Omental fat pad (tissue), 4 donors: Measurements from ENCODE around the gene SARNP. TPM values are rescaled to one million over a fixed set of nuclear protein-coding genes. Genes with fewer than 3 reads are reported as not detected.

ENCODE experiments used
- ATAC-seq: fragments of 150-250 bp; one replicate; pipeline ENCODE4 v1.9.1; 2016; ENCODE audit warnings: mild to moderate bottlenecking, moderate library complexity; ENCODE audit not compliant: low FRiP score
- DNase-seq: peaks from one replicate; pipeline ENCODE4 v3.0.0-alpha.2; 2019; ENCODE audit warnings: low spot score
- total RNA-seq, 4 donors: library from RNA; depleted of rRNA; stranded (reverse); fragments of >200 nt; gene quantifications; one replicate each; pipeline ENCODE4 v1.1.0, GENCODE V29; 2016
- TF ChIP-seq, protein P1 (sequence below), 3 donors: fragments of 450-650 bp; IDR thresholded peaks; one replicate each; pipeline ENCODE4 v1.5.1; 2016 to 2017; ENCODE audit warnings: antibody characterized with exemption in 3 of 3, mild to moderate bottlenecking in 3 of 3, moderate library complexity in 2 of 3

SARNP gene
- total RNA-seq, 4 donors from 2014 or later, result 43.8 to 62.7 (median 52.5) TPM

GRCh38 chr12:55720071-55720564, 97.4 kb downstream of the SARNP start, which contains the start of gene RDH5:
RDH5 (plus strand) TSS chr12:55720393; CDS start chr12:55721185, 792 bp downstream.
- DNase-seq, result no peak
- TF ChIP-seq, protein P1, sequence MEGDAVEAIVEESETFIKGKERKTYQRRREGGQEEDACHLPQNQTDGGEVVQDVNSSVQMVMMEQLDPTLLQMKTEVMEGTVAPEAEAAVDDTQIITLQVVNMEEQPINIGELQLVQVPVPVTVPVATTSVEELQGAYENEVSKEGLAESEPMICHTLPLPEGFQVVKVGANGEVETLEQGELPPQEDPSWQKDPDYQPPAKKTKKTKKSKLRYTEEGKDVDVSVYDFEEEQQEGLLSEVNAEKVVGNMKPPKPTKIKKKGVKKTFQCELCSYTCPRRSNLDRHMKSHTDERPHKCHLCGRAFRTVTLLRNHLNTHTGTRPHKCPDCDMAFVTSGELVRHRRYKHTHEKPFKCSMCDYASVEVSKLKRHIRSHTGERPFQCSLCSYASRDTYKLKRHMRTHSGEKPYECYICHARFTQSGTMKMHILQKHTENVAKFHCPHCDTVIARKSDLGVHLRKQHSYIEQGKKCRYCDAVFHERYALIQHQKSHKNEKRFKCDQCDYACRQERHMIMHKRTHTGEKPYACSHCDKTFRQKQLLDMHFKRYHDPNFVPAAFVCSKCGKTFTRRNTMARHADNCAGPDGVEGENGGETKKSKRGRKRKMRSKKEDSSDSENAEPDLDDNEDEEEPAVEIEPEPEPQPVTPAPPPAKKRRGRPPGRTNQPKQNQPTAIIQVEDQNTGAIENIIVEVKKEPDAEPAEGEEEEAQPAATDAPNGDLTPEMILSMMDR (IDR thresholded peaks at IDR 0.05), result no peak
- peak; percentile 58 for ATAC-seq

- DNase-seq, result no peak
- no peak for ATAC-seq
- TF ChIP-seq, protein P1 (IDR thresholded peaks at IDR 0.05), result no peak
Measured at GRCh38 chr12:55719371-55719770, 98.2 kb downstream of the SARNP start.

GRCh38 chr12:55718624-55719275, 98.8 kb downstream of the SARNP start:
- DNase-seq, result no peak
- TF ChIP-seq, protein P1 (IDR thresholded peaks at IDR 0.05), result no peak
- no peak for ATAC-seq

DNA sequence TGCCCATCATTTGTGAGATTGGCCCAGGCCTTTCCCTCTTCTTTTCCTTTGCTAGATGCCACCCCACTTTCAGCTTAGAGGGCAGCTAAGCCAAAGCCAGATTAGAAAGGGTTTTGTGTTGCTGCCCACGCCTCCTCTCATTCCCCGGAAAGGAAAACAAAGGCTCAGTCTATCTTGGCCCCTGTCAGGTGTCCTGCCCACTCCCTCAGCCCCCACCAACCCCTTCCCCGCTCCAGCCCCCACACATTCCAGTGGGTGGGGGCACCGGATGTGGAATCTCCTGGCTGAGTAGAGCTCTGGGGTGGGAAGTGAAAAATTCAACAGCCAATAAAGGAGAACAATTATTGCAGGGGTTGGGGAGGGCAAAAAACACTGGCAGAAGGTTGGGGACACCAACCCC, 99.5 kb downstream of the SARNP start:
- TF ChIP-seq, protein P1 (IDR thresholded peaks at IDR 0.05), result no peak
- ATAC-seq (no peak), DNase-seq (no peak)

DNA sequence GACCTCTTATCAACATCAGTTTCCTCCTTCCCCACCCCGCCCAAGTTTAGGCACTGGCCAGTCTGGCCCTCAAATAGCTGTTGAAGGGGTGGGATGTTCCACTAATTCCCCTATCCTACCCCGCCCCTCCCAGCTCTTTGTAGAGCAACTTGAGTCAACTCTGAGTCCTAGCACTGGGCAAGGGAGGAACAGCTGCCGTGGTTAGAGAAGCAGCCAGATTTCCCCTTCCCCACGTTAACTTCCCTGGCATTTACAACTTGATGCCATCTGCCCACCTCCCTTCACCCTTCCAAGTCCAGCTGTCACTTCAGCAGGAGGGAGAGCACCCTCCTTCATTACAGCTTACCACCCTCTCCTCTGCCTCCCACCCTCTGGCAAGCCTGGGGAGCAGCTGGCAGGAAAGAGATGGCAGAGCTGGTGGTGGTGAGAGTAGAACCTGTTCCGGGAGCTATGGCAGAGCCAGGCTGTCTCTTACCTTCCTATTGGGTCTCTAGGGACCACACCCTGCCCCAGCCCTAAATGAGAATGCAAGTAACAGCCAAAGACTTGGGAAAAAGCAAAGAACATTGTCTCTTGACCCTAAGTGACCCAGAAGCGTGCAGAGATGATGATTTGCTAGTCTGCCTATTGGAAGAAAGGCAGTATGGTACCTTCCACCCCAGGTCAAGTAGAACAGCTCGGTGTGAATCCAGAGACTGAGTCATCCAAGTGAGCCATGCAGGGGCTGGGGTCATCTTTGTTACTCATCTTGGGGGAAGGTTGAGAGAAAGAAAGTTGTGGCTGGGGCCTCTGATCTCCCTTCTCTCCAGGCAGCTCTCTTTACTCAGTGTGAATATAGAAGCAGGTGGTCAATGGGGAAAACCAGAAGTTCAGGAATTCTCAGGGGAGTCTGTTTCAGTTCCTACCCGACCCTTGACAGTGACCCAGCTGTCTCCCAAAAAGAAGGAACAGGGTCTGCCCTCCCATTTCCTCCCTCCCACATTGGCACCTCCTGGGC, 100.2 kb downstream of the SARNP start:
- TF ChIP-seq, protein P1 (IDR thresholded peaks at IDR 0.05), result no peak
- DNase-seq, result no peak
- ATAC-seq, result peak; percentile 49

- DNase-seq (no peak), ATAC-seq (no peak)
- TF ChIP-seq, protein P1 (IDR thresholded peaks at IDR 0.05), result no peak
Measured at GRCh38 chr12:55716582-55716957, 101.0 kb downstream of the SARNP start.
